ENCODE results near the gene THUMPD3. TPM values are rescaled to one million over a fixed set of nuclear protein-coding genes. Genes with fewer than 3 reads are reported as not detected.

THUMPD3 gene
- total RNA-seq, 1 donor, result 42.7 TPM

- Histone ChIP-seq H3K36me3 (ENCODE audit: insufficient read depth, low read length) (no peaks in the 10 kb centered on the region), H3K4me3 (ENCODE audit: insufficient read depth, low read length) (no peak overlapping the region), H4K20me1 (ENCODE audit: insufficient read depth, low read length) (no peaks in the 10 kb centered on the region), H3K79me2 (ENCODE audit: insufficient read depth, low read length) (no peaks in the 10 kb centered on the region), H2AFZ (ENCODE audit: low read length) (no peak overlapping the region), H3K27me3 (ENCODE audit: insufficient read depth, low read length) (no peaks in the 10 kb centered on the region), H3K4me2 (ENCODE audit: insufficient read depth, low read length) (no peak overlapping the region), H3K27ac (ENCODE audit: low read depth, low read length) (no peak overlapping the region), H3K4me1 (ENCODE audit: insufficient read depth, low read length) (no peaks in the 10 kb centered on the region), H3K9me3 (ENCODE audit: low read depth, low read length) (no peaks in the 10 kb centered on the region)
- TF ChIP-seq, protein P1, sequence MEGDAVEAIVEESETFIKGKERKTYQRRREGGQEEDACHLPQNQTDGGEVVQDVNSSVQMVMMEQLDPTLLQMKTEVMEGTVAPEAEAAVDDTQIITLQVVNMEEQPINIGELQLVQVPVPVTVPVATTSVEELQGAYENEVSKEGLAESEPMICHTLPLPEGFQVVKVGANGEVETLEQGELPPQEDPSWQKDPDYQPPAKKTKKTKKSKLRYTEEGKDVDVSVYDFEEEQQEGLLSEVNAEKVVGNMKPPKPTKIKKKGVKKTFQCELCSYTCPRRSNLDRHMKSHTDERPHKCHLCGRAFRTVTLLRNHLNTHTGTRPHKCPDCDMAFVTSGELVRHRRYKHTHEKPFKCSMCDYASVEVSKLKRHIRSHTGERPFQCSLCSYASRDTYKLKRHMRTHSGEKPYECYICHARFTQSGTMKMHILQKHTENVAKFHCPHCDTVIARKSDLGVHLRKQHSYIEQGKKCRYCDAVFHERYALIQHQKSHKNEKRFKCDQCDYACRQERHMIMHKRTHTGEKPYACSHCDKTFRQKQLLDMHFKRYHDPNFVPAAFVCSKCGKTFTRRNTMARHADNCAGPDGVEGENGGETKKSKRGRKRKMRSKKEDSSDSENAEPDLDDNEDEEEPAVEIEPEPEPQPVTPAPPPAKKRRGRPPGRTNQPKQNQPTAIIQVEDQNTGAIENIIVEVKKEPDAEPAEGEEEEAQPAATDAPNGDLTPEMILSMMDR (IDR thresholded peaks at IDR 0.05; ENCODE audit: extremely low read depth, low read depth, low read length), result no peak
- DNase-seq (ENCODE audit: insufficient read length, low spot score, missing footprints), result no peak
Measured at GRCh38 chr3:9332250-9333030, 30.4 kb upstream of the THUMPD3 start.

DNA sequence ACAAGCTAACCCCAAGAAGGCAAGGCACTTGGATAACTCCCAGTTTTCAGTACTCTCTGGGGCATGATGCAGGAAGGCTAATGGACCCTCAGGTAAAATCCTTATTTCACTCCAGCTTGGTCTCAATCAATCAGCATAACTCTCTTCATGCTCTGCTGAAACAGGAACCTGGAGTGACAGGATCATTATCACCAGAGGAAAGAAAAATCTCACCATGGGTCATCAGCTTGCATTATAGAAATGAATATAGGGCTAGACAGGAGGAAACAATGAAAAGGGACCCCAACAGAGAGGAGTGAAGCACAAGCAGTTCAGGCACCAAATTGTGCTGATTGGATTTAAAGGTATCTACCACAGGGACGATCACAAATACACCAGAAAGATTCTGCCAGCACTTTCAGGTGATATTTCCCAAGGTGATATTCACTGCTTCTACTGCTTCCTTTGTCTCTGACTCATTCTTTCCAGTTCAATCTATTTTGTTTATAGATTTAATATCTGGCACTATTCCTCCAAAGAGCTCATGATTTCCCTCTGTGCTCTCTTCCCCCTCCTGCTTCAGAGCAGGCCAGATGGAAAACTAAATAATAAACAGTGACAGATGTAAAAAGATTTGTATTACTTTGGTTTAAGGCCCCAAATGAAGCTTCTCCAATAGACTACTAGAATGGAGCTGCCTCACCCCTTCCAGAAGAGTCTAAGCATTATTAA is 22.9 kb upstream of the THUMPD3 start:
- no peaks in the 10 kb centered on the region for H3K9me3 ChIP-seq (ENCODE audit: low read depth, low read length)
- H3K4me1 ChIP-seq (ENCODE audit: insufficient read depth, low read length), result peaks cover 11% of the 10 kb centered on the region
- no peak overlapping the region for H3K4me2 ChIP-seq (ENCODE audit: insufficient read depth, low read length)
- no peaks in the 10 kb centered on the region for H3K27me3 ChIP-seq (ENCODE audit: insufficient read depth, low read length)
- TF ChIP-seq, protein P1 (IDR thresholded peaks at IDR 0.05; ENCODE audit: extremely low read depth, low read depth, low read length), result no peak
- no peaks in the 10 kb centered on the region for H4K20me1 ChIP-seq (ENCODE audit: insufficient read depth, low read length)
- H3K4me3 ChIP-seq (ENCODE audit: insufficient read depth, low read length), result no peak overlapping the region
- H3K36me3 ChIP-seq (ENCODE audit: insufficient read depth, low read length), result no peaks in the 10 kb centered on the region
- no peak overlapping the region for H2AFZ ChIP-seq (ENCODE audit: low read length)
- peak overlapping the region; percentile 37 for H3K27ac ChIP-seq (ENCODE audit: low read depth, low read length)
- no peak for DNase-seq (ENCODE audit: insufficient read length, low spot score, missing footprints)
- no peaks in the 10 kb centered on the region for H3K79me2 ChIP-seq (ENCODE audit: insufficient read depth, low read length)

GRCh38 chr3:9340472-9340902 is 22.4 kb upstream of the THUMPD3 start:
- H2AFZ ChIP-seq (ENCODE audit: low read length), result no peak overlapping the region
- no peaks in the 10 kb centered on the region for H4K20me1 ChIP-seq (ENCODE audit: insufficient read depth, low read length)
- no peak for DNase-seq (ENCODE audit: insufficient read length, low spot score, missing footprints)
- H3K27me3 ChIP-seq (ENCODE audit: insufficient read depth, low read length), result no peaks in the 10 kb centered on the region
- no peak overlapping the region for H3K4me2 ChIP-seq (ENCODE audit: insufficient read depth, low read length)
- H3K79me2 ChIP-seq (ENCODE audit: insufficient read depth, low read length), result no peaks in the 10 kb centered on the region
- H3K9me3 ChIP-seq (ENCODE audit: low read depth, low read length), result no peaks in the 10 kb centered on the region
- H3K27ac ChIP-seq (ENCODE audit: low read depth, low read length), result peak overlapping the region; percentile 37
- H3K4me3 ChIP-seq (ENCODE audit: insufficient read depth, low read length), result no peak overlapping the region
- peaks cover 11% of the 10 kb centered on the region for H3K4me1 ChIP-seq (ENCODE audit: insufficient read depth, low read length)
- TF ChIP-seq, protein P1 (IDR thresholded peaks at IDR 0.05; ENCODE audit: extremely low read depth, low read depth, low read length), result no peak
- H3K36me3 ChIP-seq (ENCODE audit: insufficient read depth, low read length), result no peaks in the 10 kb centered on the region

GRCh38 chr3:9342696-9343095 is 20.2 kb upstream of the THUMPD3 start:
- H3K36me3 ChIP-seq (ENCODE audit: insufficient read depth, low read length), result no peaks in the 10 kb centered on the region
- H3K9me3 ChIP-seq (ENCODE audit: low read depth, low read length), result no peaks in the 10 kb centered on the region
- H3K27ac ChIP-seq (ENCODE audit: low read depth, low read length), result no peak overlapping the region
- H2AFZ ChIP-seq (ENCODE audit: low read length), result no peak overlapping the region
- no peaks in the 10 kb centered on the region for H3K79me2 ChIP-seq (ENCODE audit: insufficient read depth, low read length)
- TF ChIP-seq, protein P1 (IDR thresholded peaks at IDR 0.05; ENCODE audit: extremely low read depth, low read depth, low read length), result no peak
- H3K4me1 ChIP-seq (ENCODE audit: insufficient read depth, low read length), result peaks cover 26% of the 10 kb centered on the region
- H3K4me2 ChIP-seq (ENCODE audit: insufficient read depth, low read length), result no peak overlapping the region
- H3K27me3 ChIP-seq (ENCODE audit: insufficient read depth, low read length), result no peaks in the 10 kb centered on the region
- H3K4me3 ChIP-seq (ENCODE audit: insufficient read depth, low read length), result no peak overlapping the region
- DNase-seq (ENCODE audit: insufficient read length, low spot score, missing footprints), result no peak
- no peaks in the 10 kb centered on the region for H4K20me1 ChIP-seq (ENCODE audit: insufficient read depth, low read length)

Measured in osteoblast (primary cell).